Esophagus muscularis mucosa (tissue), 4 donors: ENCODE results near the gene CS. TPM values are rescaled to one million over a fixed set of nuclear protein-coding genes. Genes with fewer than 3 reads are reported as not detected.
"Not testable (repeated sequence)": the region's sequence is repeated elsewhere in the genome, so short reads cannot be mapped to it uniquely, and the experiment has no call there.

Experiments
- DNase-seq: peaks from one replicate; pipeline ENCODE4 v3.0.0-alpha.2; 2017; ENCODE audit errors: extremely low spot score
- H3K27ac ChIP-seq, 4 donors: fragments of 200-600 bp; sonication (generic); replicated peaks in 1 of 4; 1 replicate in 3 of 4; 2 replicates in 1 of 4; pipeline ENCODE4 v1.5.1; 2016 to 2019; ENCODE audit warnings: mild to moderate bottlenecking in 1 of 4
- H3K27me3 ChIP-seq, 4 donors: fragments of 200-600 bp; sonication (generic); one replicate each; pipeline versions ENCODE4 v1.5.1 to v1.6.0; 2016 to 2019
- H3K36me3 ChIP-seq, 4 donors: fragments of 200-600 bp; sonication (generic); one replicate each; pipeline ENCODE4 v1.5.1; 2016 to 2019
- H3K4me1 ChIP-seq, 4 donors: fragments of 200-600 bp; sonication (generic); one replicate each; pipeline ENCODE4 v1.5.1; 2016 to 2019
- H3K4me3 ChIP-seq, 4 donors: fragments of 200-600 bp; sonication (generic); 1 replicate in 2 of 4; 2 replicates in 2 of 4; pipeline ENCODE4 v1.5.1; 2016 to 2019; ENCODE audit warnings: mild to moderate bottlenecking in 4 of 4, moderate library complexity in 1 of 4
- H3K9me3 ChIP-seq, 4 donors: fragments of 200-600 bp; sonication (generic); 1 replicate in 3 of 4; 2 replicates in 1 of 4; pipeline ENCODE4 v1.5.1; 2016 to 2019
- EP300 ChIP-seq: sonication (generic); formaldehyde crosslinking; IDR thresholded peaks from one replicate; pipeline ENCODE4 v1.6.1; 2017; ENCODE audit warnings: antibody characterized with exemption
- POLR2A ChIP-seq: fragments of 450-650 bp; IDR thresholded peaks from one replicate; pipeline ENCODE4 v1.6.1; 2017; ENCODE audit warnings: antibody characterized with exemption, moderate library complexity, mild to moderate bottlenecking, low read depth
- POLR2AphosphoS5 ChIP-seq, 2 donors: sonication (generic); formaldehyde crosslinking; IDR thresholded peaks; one replicate each; pipeline ENCODE4 v1.6.1; 2017; ENCODE audit warnings: antibody characterized with exemption in 2 of 2
- WGBS: methylation state at CpG from one replicate; pipeline ENCODE4 v1.1.5; 2018; 5-methylcytosine and 5-hydroxymethylcytosine counted together
- intact Hi-C: fragments of 100-400 bp; cut with DNase I; formaldehyde crosslinking; loops from one replicate; pipeline ENCODE4 v1.15.1; 2023
- total RNA-seq, 4 donors: library from RNA; depleted of rRNA; stranded (reverse); fragments of >200 nt; gene quantifications; one replicate each; pipeline versions ENCODE4 v1.1.0 to v1.2.1, GENCODE V29; 2016
- TF ChIP-seq, protein P1 (sequence below), 3 experiments: fragments of 200-600 bp in 2 of 3; fragments of 450-650 bp in 1 of 3; sonication (generic) in 2 of 3; IDR thresholded peaks; one replicate each; pipeline ENCODE4 v1.5.1; 2017 to 2019; ENCODE audit warnings: antibody characterized with exemption in 3 of 3, mild to moderate bottlenecking in 2 of 3, moderate library complexity in 1 of 3

Gene CS
- total RNA-seq, 4 donors from 2014 or later, result 91.8 to 155 (median 111) TPM

DNA sequence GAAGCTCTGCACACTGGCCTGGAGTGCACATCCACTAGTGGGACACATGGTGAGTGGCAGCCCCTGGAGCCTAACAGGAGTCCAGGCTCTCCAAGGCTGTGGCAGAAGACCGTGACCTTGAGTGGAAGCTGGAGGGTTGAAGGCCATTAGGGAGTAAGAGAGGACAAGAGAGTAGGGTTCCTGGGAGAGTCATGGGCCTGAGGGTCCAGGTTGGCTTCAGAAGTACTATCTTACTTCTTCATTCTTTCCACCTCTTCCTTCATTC is 39.0 kb upstream of the CS start:
- Histone ChIP-seq H3K27me3 (no peaks in the 10 kb centered on the region), H3K9me3 (no peaks in the 10 kb centered on the region), H3K4me1 (peaks cover 4 to 8% (median 6%) of the 10 kb centered on the region in 4 donors), H3K36me3 (peaks cover 11 to 31% (median 22%) of the 10 kb centered on the region in 4 donors), H3K4me3 (no peak overlapping the region), H3K27ac (no peak overlapping the region)
- 80% methylated on average over 1 of the region's 1 CpG for WGBS
- intact Hi-C loops, result no loop called here
- no peak for DNase-seq
- TF ChIP-seq POLR2A (no peak), EP300 (no peak), POLR2AphosphoS5 (IDR thresholded peaks at IDR 0.05) (no peak)
- TF ChIP-seq, protein P1, sequence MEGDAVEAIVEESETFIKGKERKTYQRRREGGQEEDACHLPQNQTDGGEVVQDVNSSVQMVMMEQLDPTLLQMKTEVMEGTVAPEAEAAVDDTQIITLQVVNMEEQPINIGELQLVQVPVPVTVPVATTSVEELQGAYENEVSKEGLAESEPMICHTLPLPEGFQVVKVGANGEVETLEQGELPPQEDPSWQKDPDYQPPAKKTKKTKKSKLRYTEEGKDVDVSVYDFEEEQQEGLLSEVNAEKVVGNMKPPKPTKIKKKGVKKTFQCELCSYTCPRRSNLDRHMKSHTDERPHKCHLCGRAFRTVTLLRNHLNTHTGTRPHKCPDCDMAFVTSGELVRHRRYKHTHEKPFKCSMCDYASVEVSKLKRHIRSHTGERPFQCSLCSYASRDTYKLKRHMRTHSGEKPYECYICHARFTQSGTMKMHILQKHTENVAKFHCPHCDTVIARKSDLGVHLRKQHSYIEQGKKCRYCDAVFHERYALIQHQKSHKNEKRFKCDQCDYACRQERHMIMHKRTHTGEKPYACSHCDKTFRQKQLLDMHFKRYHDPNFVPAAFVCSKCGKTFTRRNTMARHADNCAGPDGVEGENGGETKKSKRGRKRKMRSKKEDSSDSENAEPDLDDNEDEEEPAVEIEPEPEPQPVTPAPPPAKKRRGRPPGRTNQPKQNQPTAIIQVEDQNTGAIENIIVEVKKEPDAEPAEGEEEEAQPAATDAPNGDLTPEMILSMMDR (IDR thresholded peaks at IDR 0.05), result no peak

DNA sequence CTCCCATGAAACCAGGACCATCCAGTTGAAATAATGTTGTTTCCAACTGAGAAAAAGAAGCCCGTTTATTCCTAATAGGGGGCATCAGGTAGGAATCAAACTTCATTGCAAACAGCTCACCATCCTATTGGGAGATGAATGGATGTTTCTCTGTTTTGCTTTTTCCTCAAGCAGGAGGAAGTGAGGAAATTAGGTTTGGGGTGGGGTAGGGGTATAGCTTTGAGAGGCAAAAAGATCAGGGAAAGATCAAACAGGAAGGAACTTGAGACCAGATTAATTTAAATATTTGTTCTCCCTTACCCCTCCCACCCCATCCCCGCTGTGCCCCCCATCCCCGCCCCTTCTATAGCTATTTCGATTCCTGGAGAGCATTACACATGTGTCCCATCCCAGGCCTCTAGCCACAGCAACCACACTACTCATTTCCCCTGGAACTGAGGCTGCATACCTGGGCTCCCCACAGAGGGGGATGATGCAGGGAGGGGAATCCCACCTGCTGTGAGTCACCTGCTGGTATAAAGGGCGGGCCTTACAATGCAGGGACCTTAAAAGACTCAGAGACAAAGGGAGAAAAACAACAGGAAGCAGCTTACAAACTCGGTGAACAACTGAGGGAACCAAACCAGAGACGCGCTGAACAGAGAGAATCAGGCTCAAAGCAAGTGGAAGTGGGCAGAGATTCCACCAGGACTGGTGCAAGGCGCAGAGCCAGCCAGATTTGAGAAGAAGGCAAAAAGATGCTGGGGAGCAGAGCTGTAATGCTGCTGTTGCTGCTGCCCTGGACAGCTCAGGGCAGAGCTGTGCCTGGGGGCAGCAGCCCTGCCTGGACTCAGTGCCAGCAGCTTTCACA is 38.4 kb upstream of the CS start, which contains the start of gene IL23A:
IL23A (plus strand) TSS at position 577 of the 850 bp plus-strand sequence; CDS start at position 738, 161 bp downstream.
- Histone ChIP-seq H3K36me3 (peaks cover 5 to 25% (median 16%) of the 10 kb centered on the region in 4 donors), H3K27me3 (no peaks in the 10 kb centered on the region), H3K4me3 (no peak within 1 kb of the TSS), H3K9me3 (no peaks in the 10 kb centered on the region), H3K27ac (no peak within 1 kb of the TSS), H3K4me1 (peaks cover 4 to 8% (median 6%) of the 10 kb centered on the region in 4 donors)
- no peak for DNase-seq
- 36% methylated on average over 9 of the region's 9 CpGs for WGBS
- intact Hi-C loops, result no loop called here
- no peak for TF ChIP-seq POLR2A
- TF ChIP-seq, protein P1 (IDR thresholded peaks at IDR 0.05), result no peak
- no peak for TF ChIP-seq EP300
- TF ChIP-seq POLR2AphosphoS5 (IDR thresholded peaks at IDR 0.05), result no peak

DNA sequence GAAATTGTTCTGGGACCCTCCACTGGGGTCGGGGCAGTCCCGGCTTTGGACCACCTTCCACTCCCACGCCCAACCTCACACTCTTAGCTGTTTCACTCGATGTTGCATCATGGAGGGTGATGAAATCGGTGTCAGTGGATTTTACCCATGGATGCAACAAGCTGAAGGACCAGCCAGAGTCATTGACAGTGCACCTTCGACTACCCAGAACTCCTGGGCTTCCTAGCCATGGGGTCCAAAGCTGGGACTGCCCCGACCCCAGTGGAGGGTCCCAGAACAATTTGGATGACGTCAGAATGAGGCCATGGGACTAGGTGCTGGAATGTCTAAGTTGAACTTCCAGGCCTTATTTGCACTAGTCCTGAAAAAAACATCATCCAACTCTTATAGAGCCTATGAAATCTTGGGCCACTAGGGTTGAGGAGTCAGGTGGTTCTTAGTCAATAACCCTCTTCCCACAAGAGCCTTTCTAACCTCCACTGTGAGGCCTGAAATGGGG is 37.7 kb upstream of the CS start:
- DNase-seq, result no peak
- Histone ChIP-seq H3K27ac (no peak overlapping the region), H3K4me1 (peaks cover 7 to 15% (median 13%) of the 10 kb centered on the region in 4 donors), H3K36me3 (peaks cover 0 to 18% (median 9%) of the 10 kb centered on the region in 4 donors), H3K27me3 (no peaks in the 10 kb centered on the region), H3K9me3 (no peaks in the 10 kb centered on the region), H3K4me3 (no peak overlapping the region)
- TF ChIP-seq POLR2AphosphoS5 (IDR thresholded peaks at IDR 0.05) (no peak), POLR2A (no peak), EP300 (no peak)
- TF ChIP-seq, protein P1 (IDR thresholded peaks at IDR 0.05), result no peak
- WGBS, result 73% methylated on average over 7 of the region's 8 CpGs
- intact Hi-C loops, result no loop called here

DNA sequence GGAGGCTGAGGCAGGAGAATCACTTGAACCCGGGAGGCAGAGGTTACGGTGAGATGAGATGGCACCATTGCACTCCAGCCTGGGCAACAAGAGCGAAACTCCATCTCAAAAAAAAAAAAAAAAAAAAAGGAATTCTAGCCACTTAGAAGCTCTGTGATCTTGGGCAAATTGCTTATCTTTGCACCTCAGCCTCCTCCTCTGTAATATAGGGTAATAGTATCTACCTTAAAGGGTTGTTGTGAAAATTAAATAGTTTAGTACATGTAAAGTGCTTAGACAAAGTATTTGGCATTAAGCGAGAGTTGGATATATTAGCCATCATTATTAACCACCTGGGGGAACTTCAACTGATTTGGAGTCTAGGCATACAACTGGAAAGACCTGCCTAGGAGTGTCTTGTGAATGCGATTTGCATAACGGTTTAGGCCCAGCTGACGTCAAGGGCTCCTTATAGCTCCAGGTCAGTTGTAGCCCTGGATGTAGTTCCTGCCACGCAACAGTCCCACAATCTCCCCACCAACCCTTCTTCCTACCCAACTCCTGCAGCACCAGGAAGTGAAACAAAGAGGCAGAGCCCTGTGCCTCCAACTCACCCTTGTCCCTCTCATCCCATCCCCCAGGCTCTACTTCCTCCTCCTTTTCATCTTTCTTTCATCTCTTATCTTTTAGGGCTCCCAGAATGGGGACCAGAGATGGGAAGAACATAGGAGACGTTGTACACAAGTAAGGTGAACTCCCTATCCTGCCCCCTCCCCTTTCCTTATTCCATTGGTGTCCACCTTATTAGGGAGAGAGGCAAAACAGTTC is 36.4 kb upstream of the CS start:
- TF ChIP-seq, protein P1 (IDR thresholded peaks at IDR 0.05), result no peak
- TF ChIP-seq POLR2A, result no peak
- TF ChIP-seq POLR2AphosphoS5 (IDR thresholded peaks at IDR 0.05), result no peak
- no peak for TF ChIP-seq EP300
- DNase-seq, result no peak
- intact Hi-C loops, result no loop called here

DNA sequence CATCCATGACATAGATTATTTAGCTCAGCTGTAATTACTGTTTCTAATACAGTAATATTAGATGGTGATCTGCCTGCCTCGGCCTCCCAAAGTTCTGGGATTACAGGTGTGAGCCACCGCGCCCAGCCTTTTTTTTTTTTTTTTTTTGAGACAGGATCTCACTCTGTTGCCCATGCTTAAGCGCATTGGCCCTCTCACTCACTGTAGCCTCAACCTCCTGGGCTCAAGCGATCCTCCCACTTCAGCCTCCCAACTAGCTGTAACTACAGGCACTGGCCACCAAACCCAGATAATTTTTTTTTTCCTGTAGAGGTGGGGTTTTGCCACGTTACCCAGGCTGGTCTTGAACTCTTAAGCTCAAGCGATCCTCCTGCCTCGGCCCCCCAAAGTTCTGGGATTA is 35.4 kb upstream of the CS start:
- 93% methylated on average over 8 of the region's 8 CpGs for WGBS
- H3K9me3 ChIP-seq, H3K36me3 ChIP-seq, H3K4me3 ChIP-seq, DNase-seq, H3K27ac ChIP-seq, intact Hi-C loops, H3K27me3 ChIP-seq: not testable (repeated sequence)
- peaks cover 11 to 20% (median 18%) of the 10 kb centered on the region in 4 donors for H3K4me1 ChIP-seq

More for the DNA sequence above, 36.4 kb upstream of the CS start:
- no peaks in the 10 kb centered on the region for H3K9me3 ChIP-seq
- no peaks in the 10 kb centered on the region for H3K27me3 ChIP-seq
- peaks cover 0 to 6% (median 0%) of the 10 kb centered on the region in 4 donors for H3K36me3 ChIP-seq
- peaks cover 11 to 20% (median 18%) of the 10 kb centered on the region in 4 donors for H3K4me1 ChIP-seq
- H3K27ac ChIP-seq, result no peak overlapping the region
- WGBS, result 83% methylated on average over 9 of the region's 9 CpGs
- no peak overlapping the region for H3K4me3 ChIP-seq
